ENCODE results near the gene PTK6.

DNA sequence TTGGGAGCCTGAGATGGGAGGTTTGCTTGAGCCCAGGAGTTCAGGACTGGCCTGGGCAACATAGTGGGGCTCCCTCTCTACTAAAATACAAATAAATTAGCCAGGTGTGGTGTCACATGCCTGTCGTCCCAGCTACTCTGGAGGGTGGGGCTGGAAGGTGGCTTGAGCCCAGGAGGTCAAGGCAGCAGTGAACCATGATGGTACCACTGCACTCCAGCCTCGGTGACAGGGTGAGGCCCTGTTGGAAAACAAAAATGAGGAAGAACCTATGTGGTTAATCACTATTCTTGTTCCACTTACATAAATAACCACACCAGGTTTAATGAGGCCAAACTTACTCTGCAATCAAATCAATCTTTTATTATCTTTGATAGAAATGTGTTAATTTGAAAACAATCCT is 11.2 kb downstream of the PTK6 start:
- TF ChIP-seq, protein P1, sequence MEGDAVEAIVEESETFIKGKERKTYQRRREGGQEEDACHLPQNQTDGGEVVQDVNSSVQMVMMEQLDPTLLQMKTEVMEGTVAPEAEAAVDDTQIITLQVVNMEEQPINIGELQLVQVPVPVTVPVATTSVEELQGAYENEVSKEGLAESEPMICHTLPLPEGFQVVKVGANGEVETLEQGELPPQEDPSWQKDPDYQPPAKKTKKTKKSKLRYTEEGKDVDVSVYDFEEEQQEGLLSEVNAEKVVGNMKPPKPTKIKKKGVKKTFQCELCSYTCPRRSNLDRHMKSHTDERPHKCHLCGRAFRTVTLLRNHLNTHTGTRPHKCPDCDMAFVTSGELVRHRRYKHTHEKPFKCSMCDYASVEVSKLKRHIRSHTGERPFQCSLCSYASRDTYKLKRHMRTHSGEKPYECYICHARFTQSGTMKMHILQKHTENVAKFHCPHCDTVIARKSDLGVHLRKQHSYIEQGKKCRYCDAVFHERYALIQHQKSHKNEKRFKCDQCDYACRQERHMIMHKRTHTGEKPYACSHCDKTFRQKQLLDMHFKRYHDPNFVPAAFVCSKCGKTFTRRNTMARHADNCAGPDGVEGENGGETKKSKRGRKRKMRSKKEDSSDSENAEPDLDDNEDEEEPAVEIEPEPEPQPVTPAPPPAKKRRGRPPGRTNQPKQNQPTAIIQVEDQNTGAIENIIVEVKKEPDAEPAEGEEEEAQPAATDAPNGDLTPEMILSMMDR (IDR thresholded peaks at IDR 0.05; ENCODE audit: low read depth, low read length, poor library complexity, severe bottlenecking): no peak
- no peak for TF ChIP-seq EZH2phosphoT487 (IDR thresholded peaks at IDR 0.05; ENCODE audit: borderline replicate concordance, low read length)
